ENCODE measurements around the gene PDE7B. TPM values are rescaled to one million over a fixed set of nuclear protein-coding genes. Genes with fewer than 3 reads are reported as not detected.
A peak's percentile ranks its signal among the peaks of the same experiment; 100 is the strongest.

PDE7B gene
- total RNA-seq, 1 donor from 2014 or later: 18.4 TPM

- no peak for DNase-seq (ENCODE audit: low spot score)
Measured at GRCh38 chr6:136067731-136068341, 216.3 kb downstream of the PDE7B start.

GRCh38 chr6:136069119-136069518, 217.6 kb downstream of the PDE7B start:
- DNase-seq (ENCODE audit: low spot score): no peak

GRCh38 chr6:136070815-136071214, 219.3 kb downstream of the PDE7B start:
- no peak for DNase-seq (ENCODE audit: low spot score)

- DNase-seq (ENCODE audit: low spot score): no peak
Measured at GRCh38 chr6:136072691-136073090, 221.2 kb downstream of the PDE7B start.

GRCh38 chr6:136073216-136073615, 221.7 kb downstream of the PDE7B start:
- DNase-seq (ENCODE audit: low spot score): no peak

- no peak for DNase-seq (ENCODE audit: low spot score)
Measured at GRCh38 chr6:136076496-136076895, 225.0 kb downstream of the PDE7B start.

GRCh38 chr6:136077834-136078576, 226.5 kb downstream of the PDE7B start:
- DNase-seq (ENCODE audit: low spot score): no peak

- no peak for DNase-seq (ENCODE audit: low spot score)
Measured at GRCh38 chr6:136079701-136080565, 228.4 kb downstream of the PDE7B start.

- DNase-seq (ENCODE audit: low spot score): no peak
Measured at GRCh38 chr6:136083540-136083939, 232.0 kb downstream of the PDE7B start.

GRCh38 chr6:136084403-136084802, 232.9 kb downstream of the PDE7B start:
- no peak for DNase-seq (ENCODE audit: low spot score)

GRCh38 chr6:136085370-136086115, 234.0 kb downstream of the PDE7B start:
- no peak for DNase-seq (ENCODE audit: low spot score)

GRCh38 chr6:136086686-136087085, 235.2 kb downstream of the PDE7B start:
- no peak for DNase-seq (ENCODE audit: low spot score)

GRCh38 chr6:136087986-136088385, 236.5 kb downstream of the PDE7B start:
- no peak for DNase-seq (ENCODE audit: low spot score)

- no peak for DNase-seq (ENCODE audit: low spot score)
Measured at GRCh38 chr6:136088693-136089092, 237.2 kb downstream of the PDE7B start.

- no peak for DNase-seq (ENCODE audit: low spot score)
Measured at GRCh38 chr6:136089876-136090275, 238.4 kb downstream of the PDE7B start.

GRCh38 chr6:136090929-136091328, 239.4 kb downstream of the PDE7B start:
- DNase-seq (ENCODE audit: low spot score): no peak

GRCh38 chr6:136092897-136093296, 241.4 kb downstream of the PDE7B start:
- no peak for DNase-seq (ENCODE audit: low spot score)

GRCh38 chr6:136093835-136094234, 242.3 kb downstream of the PDE7B start:
- DNase-seq (ENCODE audit: low spot score): no peak

- DNase-seq (ENCODE audit: low spot score): no peak
Measured at GRCh38 chr6:136094812-136095211, 243.3 kb downstream of the PDE7B start.

- DNase-seq (ENCODE audit: low spot score): peak; percentile 47
Measured at GRCh38 chr6:136095986-136096385, 244.5 kb downstream of the PDE7B start.

GRCh38 chr6:136102991-136103688, 251.6 kb downstream of the PDE7B start:
- DNase-seq (ENCODE audit: low spot score): no peak

All from ureter (tissue), 1 donor.